ENCODE measurements around the gene POFUT2. TPM values are rescaled to one million over a fixed set of nuclear protein-coding genes. Genes with fewer than 3 reads are reported as not detected.

POFUT2 gene
- polyA plus RNA-seq, 1 experiment, result 38.5 TPM

GRCh38 chr21:45297869-45298268 lies 10.2 kb upstream of the POFUT2 start:
- DNase-seq (ENCODE audit: low read depth), result no peak
- no peaks in the 10 kb centered on the region for H3K36me3 ChIP-seq (ENCODE audit: control insufficient read depth, insufficient read depth, low read length)
- no peak for TF ChIP-seq CTCF (IDR thresholded peaks at IDR 0.05; ENCODE audit: insufficient read depth, low read depth, low read length)
- no peaks in the 10 kb centered on the region for H3K27me3 ChIP-seq (ENCODE audit: control insufficient read depth, insufficient read depth, low read length)
- H3K4me3 ChIP-seq (ENCODE audit: low read depth, low read length), result no peak overlapping the region
- POLR2A ChIA-PET, result no interaction called here
- CTCF ChIA-PET, result interaction anchor here (0.8 to 0.9 kb wide), 2 partner anchors 9 to 11 kb away, joined by 3 read pairs; no protein-coding TSS in a partner anchor

- POLR2A ChIA-PET, result no interaction called here
- CTCF ChIA-PET, result no interaction called here
These were observed 9.6 kb upstream of the POFUT2 start for GRCh38 chr21:45297329-45297728.

GRCh38 chr21:45296638-45297037 lies 8.9 kb upstream of the POFUT2 start:
- TF ChIP-seq CTCF (IDR thresholded peaks at IDR 0.05; ENCODE audit: insufficient read depth, low read depth, low read length), result no peak
- Histone ChIP-seq H3K27me3 (ENCODE audit: control insufficient read depth, insufficient read depth, low read length) (no peaks in the 10 kb centered on the region), H3K4me3 (ENCODE audit: low read depth, low read length) (no peak overlapping the region), H3K36me3 (ENCODE audit: control insufficient read depth, insufficient read depth, low read length) (no peaks in the 10 kb centered on the region)
- DNase-seq (ENCODE audit: low read depth), result no peak
- ChIA-PET POLR2A (no interaction called here), CTCF (interaction anchor here (0.7 to 2.7 kb wide), 3 partner anchors 12 to 158 kb away, joined by 3 to 11 read pairs (median 3); no protein-coding TSS in a partner anchor)

More at GRCh38 chr21:45297329-45297728, 9.6 kb upstream of the POFUT2 start:
- Histone ChIP-seq H3K27me3 (ENCODE audit: control insufficient read depth, insufficient read depth, low read length) (no peaks in the 10 kb centered on the region), H3K4me3 (ENCODE audit: low read depth, low read length) (no peak overlapping the region), H3K36me3 (ENCODE audit: control insufficient read depth, insufficient read depth, low read length) (no peaks in the 10 kb centered on the region)
- DNase-seq (ENCODE audit: low read depth), result no peak
- no peak for TF ChIP-seq CTCF (IDR thresholded peaks at IDR 0.05; ENCODE audit: insufficient read depth, low read depth, low read length)

- Histone ChIP-seq H3K4me3 (ENCODE audit: low read depth, low read length) (no peak overlapping the region), H3K36me3 (ENCODE audit: control insufficient read depth, insufficient read depth, low read length) (no peaks in the 10 kb centered on the region; the same call in 1 of the 2 replicates), H3K27me3 (ENCODE audit: control insufficient read depth, insufficient read depth, low read length) (no peaks in the 10 kb centered on the region)
- CTCF ChIA-PET, result interaction anchor here (0.7 to 7.7 kb wide), 7 partner anchors 13 to 525 kb away, joined by 3 to 66 read pairs (median 4); no protein-coding TSS in a partner anchor
- POLR2A ChIA-PET, result no interaction called here
- DNase-seq (ENCODE audit: low read depth), result peak; percentile 88
- no peak for TF ChIP-seq CTCF (IDR thresholded peaks at IDR 0.05; ENCODE audit: insufficient read depth, low read depth, low read length)
These were observed 8.1 kb upstream of the POFUT2 start for GRCh38 chr21:45295576-45296365.

- no peak for TF ChIP-seq CTCF (IDR thresholded peaks at IDR 0.05; ENCODE audit: insufficient read depth, low read depth, low read length)
- peak; percentile 93 for DNase-seq (ENCODE audit: low read depth)
- ChIA-PET POLR2A (interaction anchor here (0.6 to 1.0 kb wide), 2 partner anchors 177 to 261 kb away, joined by 4 to 9 read pairs; no protein-coding TSS in a partner anchor), CTCF (interaction anchor here (0.8 to 7.7 kb wide), 11 partner anchors 14 to 526 kb away, joined by 3 to 66 read pairs (median 4); no protein-coding TSS in a partner anchor)
- peaks cover under 1% of the 10 kb centered on the region; the same call in 1 of the 2 replicates for H3K36me3 ChIP-seq (ENCODE audit: control insufficient read depth, insufficient read depth, low read length)
- H3K27me3 ChIP-seq (ENCODE audit: control insufficient read depth, insufficient read depth, low read length), result no peaks in the 10 kb centered on the region
- 0 out of 2 replicates have a peak overlapping the region, but pooled peaks have one; percentile 5 for H3K4me3 ChIP-seq (ENCODE audit: low read depth, low read length)
These were observed 7.0 kb upstream of the POFUT2 start for GRCh38 chr21:45294509-45295291.
